MG63 (cell line): ENCODE data around the gene TUB. TPM values are rescaled to one million over a fixed set of nuclear protein-coding genes. Genes with fewer than 3 reads are reported as not detected.

Source experiments
- DNase-seq: peaks from one replicate; pipeline ENCODE4 v3.0.0-alpha.2; 2020
- H3K27me3 ChIP-seq: fragments of 250-450 bp; sonication (Bioruptor Pico); 2 replicates; pipeline ENCODE4 v1.5.1; 2020; ENCODE audit warnings: mild to moderate bottlenecking, moderate library complexity
- H3K36me3 ChIP-seq: fragments of 250-450 bp; sonication (Bioruptor Pico); 2 replicates; pipeline ENCODE4 v1.5.1; 2020; ENCODE audit warnings: mild to moderate bottlenecking, moderate library complexity
- H3K4me3 ChIP-seq: fragments of 250-450 bp; sonication (Bioruptor Pico); 2 replicates; pipeline ENCODE4 v1.5.1; 2020; ENCODE audit warnings: mild to moderate bottlenecking, moderate library complexity
- H3K9me3 ChIP-seq: fragments of 250-450 bp; sonication (Bioruptor Pico); 2 replicates; pipeline ENCODE4 v1.5.1; 2020; ENCODE audit warnings: mild to moderate bottlenecking, moderate library complexity
- total RNA-seq: library from RNA; depleted of rRNA; stranded (reverse); fragments of >200 nt; shearing (Covaris generic); gene quantifications from 2 replicates; pipeline ENCODE4 v1.2.3, GENCODE V29; 2014; ENCODE audit warnings: low replicate concordance; rRNA removed

The TUB gene
- total RNA-seq, 1 experiment from 2014 or later: 23.6 TPM

DNA sequence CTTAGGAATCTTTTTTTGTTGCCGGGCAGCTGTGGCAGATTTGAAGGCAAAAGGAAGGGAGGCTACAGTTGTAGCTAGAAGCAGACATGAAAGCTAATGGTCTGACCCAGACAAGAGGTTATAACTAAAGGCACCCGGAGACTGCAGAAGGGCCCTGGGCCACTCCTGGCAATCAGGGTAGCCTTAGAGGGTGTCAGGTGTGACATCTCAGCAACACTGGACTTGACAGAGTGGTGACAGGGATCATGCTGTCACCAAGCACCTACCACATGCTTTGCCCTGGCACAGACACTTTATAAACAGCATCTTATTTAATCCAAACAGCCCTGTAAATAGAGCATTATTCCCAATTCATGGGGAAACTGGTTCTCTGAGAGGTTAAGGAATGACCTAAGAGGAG is 25.7 kb downstream of the TUB start:
- DNase-seq: no peak
- H3K9me3 ChIP-seq: no peaks in the 10 kb centered on the region
- peaks cover 10% of the 10 kb centered on the region for H3K36me3 ChIP-seq
- no peak overlapping the region for H3K4me3 ChIP-seq
- no peaks in the 10 kb centered on the region for H3K27me3 ChIP-seq

DNA sequence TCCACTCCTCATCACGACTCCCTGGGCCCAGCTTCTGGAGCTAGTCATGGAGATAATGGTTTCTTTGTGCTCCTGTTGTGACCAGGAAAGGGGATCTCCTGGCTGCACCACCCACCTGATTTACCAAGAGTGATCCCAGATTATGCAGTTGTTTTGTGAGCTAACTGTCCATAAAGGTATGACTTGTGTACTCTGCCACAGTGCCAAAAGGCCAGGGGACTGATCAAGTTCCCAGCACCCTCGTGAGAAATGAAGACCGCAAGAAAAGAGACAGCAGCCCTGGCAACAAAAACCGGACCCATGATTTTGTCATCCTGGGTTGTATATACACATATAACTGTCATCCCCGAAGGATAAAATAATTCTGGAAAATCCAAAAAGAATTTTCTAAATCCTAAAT is 26.6 kb downstream of the TUB start:
- peaks cover 10% of the 10 kb centered on the region for H3K36me3 ChIP-seq
- H3K9me3 ChIP-seq: no peaks in the 10 kb centered on the region
- DNase-seq: no peak
- no peaks in the 10 kb centered on the region for H3K27me3 ChIP-seq
- no peak overlapping the region for H3K4me3 ChIP-seq

DNA sequence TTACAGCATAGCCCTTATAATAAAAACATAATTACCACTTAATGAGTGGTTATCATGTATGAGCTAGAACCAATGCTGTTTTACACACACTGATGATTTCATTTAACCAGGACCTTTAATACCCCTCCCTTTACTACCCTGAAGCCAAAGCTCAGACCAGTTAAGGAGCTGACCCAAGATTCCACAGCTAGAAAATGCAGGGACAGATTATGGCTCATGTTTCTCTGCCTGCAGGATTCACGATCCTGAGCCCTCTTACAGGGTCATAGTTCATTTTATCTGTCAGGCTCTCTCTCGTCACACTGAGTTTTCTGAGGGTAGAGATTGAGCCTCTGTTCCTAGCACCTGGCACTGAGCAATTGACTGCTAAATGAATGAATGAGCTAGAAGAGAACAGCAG is 27.4 kb downstream of the TUB start:
- Histone ChIP-seq H3K9me3 (no peaks in the 10 kb centered on the region), H3K27me3 (no peaks in the 10 kb centered on the region), H3K4me3 (no peak overlapping the region), H3K36me3 (peaks cover 10% of the 10 kb centered on the region)
- no peak for DNase-seq

DNA sequence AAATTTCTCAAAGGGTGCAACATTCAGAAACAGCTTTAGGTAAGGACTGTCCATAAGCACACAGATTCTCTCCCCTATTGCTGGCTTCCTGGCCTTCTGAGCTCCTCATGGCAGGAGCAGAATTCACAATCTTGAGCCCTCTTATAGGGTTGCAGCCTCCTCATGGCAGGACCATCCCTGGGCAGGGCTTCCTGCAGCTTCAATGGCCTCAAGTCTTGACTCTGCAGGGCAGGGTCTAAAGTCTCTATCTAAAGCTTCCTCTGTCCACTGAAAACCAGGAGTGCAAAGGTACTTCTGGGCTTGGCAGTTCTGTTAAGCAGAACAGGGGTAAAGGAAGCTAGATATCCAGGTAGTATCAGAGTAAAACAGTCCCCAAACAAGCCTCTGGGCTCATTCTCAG is 28.7 kb downstream of the TUB start:
- H3K9me3 ChIP-seq: no peaks in the 10 kb centered on the region
- DNase-seq: no peak
- H3K36me3 ChIP-seq: peaks cover 6% of the 10 kb centered on the region
- no peak overlapping the region for H3K4me3 ChIP-seq
- H3K27me3 ChIP-seq: no peaks in the 10 kb centered on the region

DNA sequence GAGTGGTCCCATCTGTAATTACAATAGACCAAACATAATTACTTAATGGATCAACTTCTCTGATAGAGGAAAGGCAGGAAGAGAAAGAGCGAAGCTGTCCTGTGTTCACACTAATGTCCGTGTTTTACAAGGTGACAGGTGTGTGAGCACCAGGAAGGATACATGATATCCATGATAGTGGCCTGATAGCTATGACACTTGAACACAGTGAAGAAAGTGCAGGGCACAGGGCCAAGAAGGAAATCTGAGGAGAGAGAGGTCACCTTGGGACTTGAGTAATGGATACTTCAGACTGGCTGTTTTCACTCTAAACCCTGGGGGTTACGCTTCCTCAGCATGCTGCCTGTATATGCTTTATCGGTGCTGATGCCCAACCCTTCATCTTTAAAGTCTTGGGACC is 29.4 kb downstream of the TUB start:
- Histone ChIP-seq H3K4me3 (no peak overlapping the region), H3K36me3 (peaks cover 5% of the 10 kb centered on the region), H3K9me3 (no peaks in the 10 kb centered on the region; the same call in 1 of the 2 replicates), H3K27me3 (no peaks in the 10 kb centered on the region)
- DNase-seq: no peak

DNA sequence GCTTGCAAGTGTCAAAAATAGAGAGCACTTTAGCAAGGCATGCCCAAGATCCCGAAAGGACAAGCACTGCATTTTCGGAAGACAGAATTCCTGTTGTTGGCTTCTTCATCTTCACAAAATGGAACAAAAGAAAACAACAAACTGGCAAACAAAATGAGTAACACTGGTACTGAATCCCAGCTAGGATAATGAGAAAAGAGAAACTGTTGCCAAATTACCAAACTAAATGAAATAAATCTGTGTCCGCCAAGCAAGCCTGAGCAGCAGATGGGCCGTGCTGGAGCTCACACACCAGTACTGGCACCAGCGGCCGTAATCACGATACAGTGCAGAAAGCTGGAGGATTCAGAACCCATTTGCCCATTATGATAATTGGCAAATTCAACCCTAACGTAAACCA is 30.6 kb downstream of the TUB start:
- no peak for DNase-seq
- no peak overlapping the region for H3K4me3 ChIP-seq
- no peaks in the 10 kb centered on the region for H3K27me3 ChIP-seq
- H3K9me3 ChIP-seq: no peaks in the 10 kb centered on the region; the same call in 1 of the 2 replicates
- peaks cover 3% of the 10 kb centered on the region for H3K36me3 ChIP-seq

DNA sequence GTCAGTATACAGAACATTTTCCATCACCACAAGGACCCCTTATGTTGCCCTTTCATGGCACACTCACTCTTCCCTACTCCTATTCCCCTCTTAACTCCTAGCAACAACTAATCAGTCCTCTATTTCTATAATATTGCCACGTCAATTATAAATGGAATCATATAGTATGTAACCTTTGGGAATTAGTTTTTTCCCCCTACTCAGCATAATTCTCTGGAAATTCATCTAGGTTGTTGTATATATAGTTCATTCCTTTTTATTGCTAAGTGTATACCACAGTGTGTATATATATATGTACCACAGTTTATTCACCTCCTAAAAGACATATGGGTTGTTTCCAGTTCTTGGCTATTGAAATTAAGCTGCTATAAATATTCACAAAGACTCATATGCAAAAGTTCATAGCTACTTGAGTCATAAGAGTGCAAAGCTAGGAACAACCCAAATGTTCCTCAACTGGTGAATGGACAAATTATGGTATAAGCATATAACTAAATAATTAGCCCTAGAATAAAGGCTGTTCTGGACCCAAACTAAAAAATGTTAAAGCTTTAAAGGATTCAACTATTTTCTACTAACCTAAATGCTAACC is 41.3 kb downstream of the TUB start:
- DNase-seq: no peak
- Histone ChIP-seq H3K9me3 (no peaks in the 10 kb centered on the region), H3K36me3 (no peaks in the 10 kb centered on the region), H3K4me3 (no peak overlapping the region), H3K27me3 (peaks cover 7% of the 10 kb centered on the region)

DNA sequence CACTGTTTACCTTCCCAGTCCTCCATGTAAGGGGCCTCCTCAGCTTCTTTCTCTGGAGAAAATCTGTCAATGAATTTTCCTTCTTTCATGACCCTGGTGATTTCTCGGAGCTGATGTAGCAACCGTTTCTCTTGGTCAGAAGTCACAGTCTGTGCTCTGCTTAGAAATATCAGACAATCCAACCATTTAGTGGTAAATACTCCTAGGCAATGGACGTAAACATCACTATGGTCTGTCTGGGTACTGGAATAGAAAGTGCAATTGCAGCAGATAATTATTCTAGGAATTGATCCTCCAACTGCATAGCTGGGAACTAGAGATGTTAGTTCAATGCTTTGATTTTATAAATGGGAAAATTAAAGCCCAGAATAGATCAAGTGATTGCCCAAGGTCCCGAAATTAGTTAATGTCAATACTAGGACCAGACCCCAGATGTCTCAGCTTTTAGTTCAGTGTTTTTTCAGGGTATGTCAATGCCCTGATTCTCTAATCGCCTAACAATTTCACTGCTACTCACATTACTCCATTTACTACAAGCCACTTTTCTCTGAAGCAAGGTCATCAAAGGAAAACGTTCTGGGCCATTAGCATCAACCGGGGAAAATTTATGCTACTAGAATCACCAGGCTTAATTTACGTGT is 45.8 kb downstream of the TUB start:
- DNase-seq: no peak
- Histone ChIP-seq H3K9me3 (no peaks in the 10 kb centered on the region), H3K27me3 (peaks cover 13% of the 10 kb centered on the region), H3K4me3 (no peak overlapping the region), H3K36me3 (no peaks in the 10 kb centered on the region)

DNA sequence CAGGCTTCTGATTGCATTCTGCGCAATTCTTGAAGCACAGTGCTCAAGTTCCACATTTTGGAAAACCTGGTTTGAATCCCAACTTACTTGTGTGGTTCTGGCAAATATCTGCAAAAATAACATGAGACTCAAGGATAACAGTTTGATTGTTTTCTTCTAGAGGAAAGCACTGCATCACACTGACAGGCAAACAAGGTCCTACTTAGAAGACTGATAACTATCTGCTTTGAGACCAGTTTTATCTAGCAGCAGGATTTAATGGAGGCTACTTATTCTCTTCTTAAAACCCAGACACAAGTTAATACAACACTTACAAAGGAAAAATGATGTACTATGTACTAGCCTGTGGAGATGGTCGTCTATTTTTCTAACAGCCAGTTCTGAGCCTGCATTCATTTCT is 46.4 kb downstream of the TUB start:
- DNase-seq: no peak
- Histone ChIP-seq H3K27me3 (peaks cover 13% of the 10 kb centered on the region), H3K36me3 (no peaks in the 10 kb centered on the region), H3K4me3 (no peak overlapping the region), H3K9me3 (no peaks in the 10 kb centered on the region)

DNA sequence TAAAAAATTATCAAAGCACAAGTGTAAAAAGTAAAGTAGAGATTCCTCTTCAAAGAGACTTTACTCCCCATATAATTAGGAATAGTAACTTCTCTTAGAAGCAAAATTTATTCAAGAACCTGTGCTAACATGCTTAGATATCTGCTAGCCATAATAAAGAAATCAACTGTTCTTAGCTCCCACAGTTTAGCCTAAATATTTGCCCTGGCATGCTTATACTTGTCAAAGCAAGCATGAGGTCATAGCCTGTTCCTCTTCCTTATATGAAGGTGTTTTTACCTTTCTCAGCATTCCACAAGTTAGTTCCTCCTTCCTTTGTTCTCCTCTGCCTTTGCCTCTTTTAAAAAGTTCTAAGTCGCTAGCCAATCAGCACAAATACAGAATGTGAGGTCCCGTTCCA is 57.5 kb downstream of the TUB start:
- DNase-seq: no peak
- H3K27me3 ChIP-seq: peaks cover 2% of the 10 kb centered on the region; the same call in 1 of the 2 replicates
- no peak overlapping the region for H3K4me3 ChIP-seq
- no peaks in the 10 kb centered on the region for H3K36me3 ChIP-seq
- 0 out of 2 replicates have a peak, but pooled peaks cover 2% of the 10 kb centered on the region for H3K9me3 ChIP-seq

DNA sequence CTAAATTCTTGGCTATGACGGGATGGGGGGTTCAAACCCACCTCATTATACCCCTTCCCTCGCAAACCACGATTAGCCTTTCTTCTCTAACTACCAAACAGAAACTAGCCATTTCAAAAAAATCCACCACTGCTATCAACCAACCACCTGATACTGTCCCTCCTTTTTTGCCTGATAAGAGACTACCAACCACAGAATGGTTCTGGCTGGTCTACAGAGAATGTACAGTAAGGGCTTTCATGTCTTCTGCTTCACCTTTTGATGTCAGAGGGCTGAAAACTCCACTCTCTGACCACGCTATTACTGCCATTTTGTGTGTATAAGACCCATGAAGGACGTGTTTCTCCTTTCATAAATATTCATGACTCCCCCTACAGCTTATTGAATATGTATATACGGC is 68.7 kb downstream of the TUB start:
- Histone ChIP-seq H3K9me3 (no peaks in the 10 kb centered on the region), H3K4me3 (no peak overlapping the region), H3K27me3 (peaks cover 21% of the 10 kb centered on the region), H3K36me3 (no peaks in the 10 kb centered on the region)
- DNase-seq: no peak

Other genes with a start within 250 kb of the TUB start
- not detected in 2 replicates for gene OR10A6, start 149.9 kb upstream of the TUB start, total RNA-seq
- not detected in 2 replicates for gene OR10A3, start 139.5 kb upstream of the TUB start, total RNA-seq
- gene NLRP10, start 115.8 kb upstream of the TUB start, total RNA-seq: 0.36 TPM in 1 of 2 replicates, not detected in the other
- gene EIF3F, start 93.9 kb upstream of the TUB start, total RNA-seq: 289 and 387 TPM in 2 replicates
- gene RIC3, start 87.8 kb downstream of the TUB start, total RNA-seq: not detected in 2 replicates
- not detected in 2 replicates for gene LMO1, start 182.7 kb downstream of the TUB start, total RNA-seq